HEK293T (cell line): ENCODE data around the gene CEP162.

Source experiments
- ARNT ChIP-seq: fragments of 450-650 bp; IDR thresholded peaks from 2 replicates; pipeline ENCODE4 v1.6.1; 2017; ENCODE audit warnings: mild to moderate bottlenecking
- CTBP1 ChIP-seq: fragments of 450-650 bp; IDR thresholded peaks from 2 replicates; pipeline ENCODE4 v1.6.1; 2016; ENCODE audit warnings: borderline replicate concordance
- ELF4 ChIP-seq: fragments of 450-650 bp; IDR thresholded peaks from 2 replicates; pipeline ENCODE4 v1.6.1; 2017; ENCODE audit warnings: antibody characterized with exemption
- SP1 ChIP-seq: fragments of 450-650 bp; IDR thresholded peaks from 2 replicates; pipeline ENCODE4 v1.6.1; 2017

DNA sequence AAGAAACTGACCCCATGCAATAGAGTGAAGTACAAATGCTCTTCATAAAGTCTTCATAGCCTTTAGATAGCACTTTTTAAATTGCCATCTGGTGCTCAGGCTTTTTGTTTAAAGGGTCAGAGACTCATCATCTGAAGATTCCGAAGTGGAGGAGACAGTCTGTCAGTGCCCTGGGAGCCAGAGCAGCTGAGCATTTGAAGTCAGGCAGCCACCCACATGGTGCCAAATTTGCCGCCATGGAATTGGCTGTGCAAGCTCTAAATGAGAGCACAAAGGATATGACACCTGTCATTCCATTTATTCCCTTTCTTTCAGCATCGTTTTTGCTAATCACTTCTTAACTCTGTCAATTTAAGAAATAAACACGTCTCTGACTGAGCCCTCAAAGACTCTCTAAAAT lies 32.8 kb upstream of the CEP162 start:
- TF ChIP-seq CTBP1 (no peak), ARNT (no peak), ELF4 (no peak), SP1 (no peak)
